Smooth muscle cell (in vitro differentiated cells): Measurements from ENCODE around the gene RPL10. TPM values are rescaled to one million over a fixed set of nuclear protein-coding genes. Genes with fewer than 3 reads are reported as not detected.
"Not testable (repeated sequence)": the region's sequence is repeated elsewhere in the genome, so short reads cannot be mapped to it uniquely, and the experiment has no call there.

Source experiments
- DNase-seq: peaks from one replicate; lab custom pipeline; 2025; ENCODE audit not compliant: unreplicated experiment; lab: John Stamatoyannopoulos, UW
- H2AFZ ChIP-seq: fragments of 200-600 bp; sonication (generic); 2 replicates; pipeline ENCODE4 v1.6.0; 2016; ENCODE audit warnings: antibody characterized with exemption, low read depth, mild to moderate bottlenecking
- H3F3A ChIP-seq: fragments of 200-600 bp; sonication (generic); 2 replicates; pipeline ENCODE4 v1.6.0; 2017; ENCODE audit warnings: antibody characterized with exemption, low read depth
- H3K27ac ChIP-seq: fragments of 200-600 bp; sonication (generic); 2 replicates; pipeline ENCODE4 v1.5.1; 2016; ENCODE audit warnings: low read depth, mild to moderate bottlenecking
- H3K27me3 ChIP-seq: fragments of 200-600 bp; sonication (generic); 2 replicates; pipeline ENCODE4 v1.6.1; 2016; ENCODE audit warnings: low read depth, mild to moderate bottlenecking
- H3K36me3 ChIP-seq: fragments of 200-600 bp; sonication (generic); 2 replicates; pipeline ENCODE4 v1.5.1; 2016; ENCODE audit warnings: low read depth
- H3K4me1 ChIP-seq: fragments of 200-600 bp; sonication (generic); 2 replicates; pipeline ENCODE4 v1.5.1; 2016; ENCODE audit warnings: low read depth
- H3K4me2 ChIP-seq: fragments of 200-600 bp; sonication (generic); 2 replicates; pipeline ENCODE4 v1.6.0; 2016; ENCODE audit warnings: mild to moderate bottlenecking
- H3K4me3 ChIP-seq: fragments of 200-600 bp; sonication (generic); 2 replicates; pipeline ENCODE4 v1.5.1; 2016; ENCODE audit warnings: mild to moderate bottlenecking
- H3K79me2 ChIP-seq: fragments of 200-600 bp; sonication (generic); 2 replicates; pipeline ENCODE4 v1.6.0; 2016; ENCODE audit warnings: low read depth, mild to moderate bottlenecking
- H3K9ac ChIP-seq: fragments of 200-600 bp; sonication (generic); 2 replicates; pipeline ENCODE4 v1.6.0; 2016; ENCODE audit warnings: low read depth
- H3K9me3 ChIP-seq: fragments of 200-600 bp; sonication (generic); replicated peaks from 2 replicates; pipeline ENCODE4 v1.5.1; 2016; ENCODE audit warnings: low read depth
- H4K20me1 ChIP-seq: fragments of 200-600 bp; sonication (generic); 2 replicates; pipeline ENCODE4 v1.6.0; 2016; ENCODE audit warnings: low read depth
- WGBS: methylation state at CpG from one replicate; pipeline ENCODE4 v1.1.7; 2016; ENCODE audit warnings: low lambda C conversion rate; 5-methylcytosine and 5-hydroxymethylcytosine counted together
- polyA plus RNA-seq: library from polyadenylated mRNA; unstranded; fragments of >200 nt; fragmentation: Nextera tagmentation; extraction: Ambion mirVana; gene quantifications from 2 replicates; pipeline ENCODE4 v1.2.1, GENCODE V29; 2016
- total RNA-seq: library from RNA; depleted of rRNA; stranded (reverse); fragments of >200 nt; gene quantifications from 2 replicates; pipeline ENCODE4 v1.2.3, GENCODE V29; 2014
- TF ChIP-seq, protein P1 (sequence below): fragments of 200-600 bp; sonication (generic); IDR thresholded peaks from 2 replicates; pipeline ENCODE4 v1.5.1; 2017; ENCODE audit warnings: borderline replicate concordance, mild to moderate bottlenecking, antibody characterized with exemption; ENCODE audit not compliant: insufficient read depth, poor library complexity, severe bottlenecking

Gene RPL10
- total and polyA plus RNA-seq, 2 experiments from 2014 or later, result 1,314 to 3,107 TPM

- no peak overlapping the region for H3K9ac ChIP-seq
- no peak overlapping the region for H3K27ac ChIP-seq
- TF ChIP-seq, protein P1, sequence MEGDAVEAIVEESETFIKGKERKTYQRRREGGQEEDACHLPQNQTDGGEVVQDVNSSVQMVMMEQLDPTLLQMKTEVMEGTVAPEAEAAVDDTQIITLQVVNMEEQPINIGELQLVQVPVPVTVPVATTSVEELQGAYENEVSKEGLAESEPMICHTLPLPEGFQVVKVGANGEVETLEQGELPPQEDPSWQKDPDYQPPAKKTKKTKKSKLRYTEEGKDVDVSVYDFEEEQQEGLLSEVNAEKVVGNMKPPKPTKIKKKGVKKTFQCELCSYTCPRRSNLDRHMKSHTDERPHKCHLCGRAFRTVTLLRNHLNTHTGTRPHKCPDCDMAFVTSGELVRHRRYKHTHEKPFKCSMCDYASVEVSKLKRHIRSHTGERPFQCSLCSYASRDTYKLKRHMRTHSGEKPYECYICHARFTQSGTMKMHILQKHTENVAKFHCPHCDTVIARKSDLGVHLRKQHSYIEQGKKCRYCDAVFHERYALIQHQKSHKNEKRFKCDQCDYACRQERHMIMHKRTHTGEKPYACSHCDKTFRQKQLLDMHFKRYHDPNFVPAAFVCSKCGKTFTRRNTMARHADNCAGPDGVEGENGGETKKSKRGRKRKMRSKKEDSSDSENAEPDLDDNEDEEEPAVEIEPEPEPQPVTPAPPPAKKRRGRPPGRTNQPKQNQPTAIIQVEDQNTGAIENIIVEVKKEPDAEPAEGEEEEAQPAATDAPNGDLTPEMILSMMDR, result no peak
- DNase-seq, result no peak
- no peaks in the 10 kb centered on the region for H3K9me3 ChIP-seq
- H3K79me2 ChIP-seq, result peaks cover 16% of the 10 kb centered on the region
- 84% methylated on average over 12 of the region's 14 CpGs for WGBS
- no peak overlapping the region for H2AFZ ChIP-seq
- peaks cover 8% of the 10 kb centered on the region for H3K4me1 ChIP-seq
- H4K20me1 ChIP-seq, result peaks cover 5% of the 10 kb centered on the region
- no peak overlapping the region for H3K4me2 ChIP-seq
- no peaks in the 10 kb centered on the region for H3K27me3 ChIP-seq
- H3K4me3 ChIP-seq, result no peak overlapping the region
- H3K36me3 ChIP-seq, result no peaks in the 10 kb centered on the region
- no peaks in the 10 kb centered on the region for H3F3A ChIP-seq
Measured at GRCh38 chrX:154383359-154384283, 14.6 kb upstream of the RPL10 start.

GRCh38 chrX:154384284-154384892 is 13.8 kb upstream of the RPL10 start:
- TF ChIP-seq, protein P1, result peak; percentile 25
- H3F3A ChIP-seq, result no peaks in the 10 kb centered on the region
- no peaks in the 10 kb centered on the region for H3K27me3 ChIP-seq
- H2AFZ ChIP-seq, result no peak overlapping the region
- peaks cover 8% of the 10 kb centered on the region for H3K4me1 ChIP-seq
- H3K4me2 ChIP-seq, result no peak overlapping the region
- no peak overlapping the region for H3K27ac ChIP-seq
- no peak overlapping the region for H3K9ac ChIP-seq
- no peak for DNase-seq
- H3K4me3 ChIP-seq, result no peak overlapping the region
- H3K9me3 ChIP-seq, result no peaks in the 10 kb centered on the region
- whole genome bisulfite sequencing, result 81% methylated on average over 8 of the region's 8 CpGs
- H3K79me2 ChIP-seq, result peaks cover 15% of the 10 kb centered on the region
- peaks cover 5% of the 10 kb centered on the region for H4K20me1 ChIP-seq
- H3K36me3 ChIP-seq, result no peaks in the 10 kb centered on the region

- not testable (repeated sequence) for H3K27ac ChIP-seq, H3K4me1 ChIP-seq, H3K9me3 ChIP-seq, DNase-seq, H4K20me1 ChIP-seq, H3F3A ChIP-seq, H2AFZ ChIP-seq, H3K79me2 ChIP-seq, H3K4me3 ChIP-seq, H3K4me2 ChIP-seq, H3K27me3 ChIP-seq, H3K9ac ChIP-seq, H3K36me3 ChIP-seq
- no CpG with 5 or more reads among the region's 20 CpGs for WGBS
Measured at GRCh38 chrX:154388094-154388493, 10.1 kb upstream of the RPL10 start.

DNA sequence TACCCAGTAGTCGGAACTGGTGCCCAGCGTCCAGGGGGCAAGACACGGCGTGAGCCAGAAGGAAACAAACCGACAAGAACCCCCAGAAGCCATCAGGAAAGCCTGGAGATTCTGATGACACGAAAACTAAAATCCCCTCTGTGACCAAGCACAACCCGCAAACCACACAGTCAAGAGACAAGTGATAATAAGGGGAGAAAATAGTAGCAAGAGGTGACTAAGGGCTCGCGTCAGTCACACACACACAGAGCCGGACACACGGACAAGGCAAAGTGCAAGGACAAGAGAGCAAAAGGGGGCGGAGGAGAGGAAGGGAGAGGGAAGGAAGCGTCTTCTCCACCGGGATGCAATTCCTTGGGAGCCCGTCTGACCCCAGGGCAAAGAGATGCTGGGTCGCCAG is 9.5 kb upstream of the RPL10 start:
- DNase-seq, H3K79me2 ChIP-seq, H3K36me3 ChIP-seq, H3K9ac ChIP-seq, H3K4me2 ChIP-seq, H3F3A ChIP-seq, H2AFZ ChIP-seq, H3K27me3 ChIP-seq, H3K4me3 ChIP-seq, H3K4me1 ChIP-seq, H3K27ac ChIP-seq, H4K20me1 ChIP-seq, H3K9me3 ChIP-seq: not testable (repeated sequence)
- no CpG with 5 or more reads among the region's 16 CpGs for WGBS

DNA sequence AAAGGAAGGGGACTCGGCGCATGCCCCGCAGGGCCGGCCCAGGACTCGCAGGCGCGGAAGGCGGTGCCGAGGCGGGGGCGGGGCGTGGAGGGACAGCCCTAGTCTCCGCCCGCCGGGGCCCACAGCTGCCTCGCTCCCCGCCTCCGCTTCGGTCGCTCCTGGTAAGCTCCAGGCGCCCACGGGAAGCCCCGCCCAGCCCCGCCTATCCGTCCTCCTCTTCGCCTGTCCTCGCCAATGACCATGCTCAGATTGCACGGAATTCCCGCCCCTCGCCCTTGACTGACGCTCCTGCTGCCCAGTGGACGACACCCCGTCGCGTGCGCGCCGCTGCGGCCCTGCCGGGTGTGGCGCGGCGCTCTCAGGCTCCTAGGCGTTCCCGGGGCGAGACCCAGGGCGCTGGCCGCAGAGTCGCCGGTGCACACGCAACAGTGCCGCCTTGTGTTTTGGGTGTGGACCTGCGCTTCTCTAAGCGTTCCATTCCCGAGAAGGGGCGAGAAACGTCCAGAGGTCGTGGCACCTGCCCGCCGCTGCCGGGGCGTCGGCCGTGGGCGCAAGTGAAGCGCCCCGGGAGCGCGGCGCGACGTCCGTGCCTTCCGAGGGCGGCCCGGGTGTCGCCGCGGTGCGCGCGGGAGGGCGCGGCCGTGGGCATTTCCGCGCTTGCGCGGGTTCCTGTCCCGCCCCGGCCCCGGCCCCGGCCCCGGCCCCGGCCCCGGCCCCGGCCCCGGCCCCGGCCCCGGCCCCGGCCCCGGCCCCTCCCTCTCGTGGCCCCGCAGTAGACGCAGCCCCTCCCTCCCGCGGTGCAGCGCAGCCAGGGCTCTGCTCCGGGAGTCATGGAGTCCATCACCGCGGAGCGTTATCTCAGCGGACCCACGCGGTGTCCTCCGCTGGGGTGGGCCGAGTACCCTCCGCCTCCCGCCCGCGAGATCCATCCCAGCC is 8.1 kb upstream of the RPL10 start:
- not testable (repeated sequence) for H3F3A ChIP-seq, H3K4me3 ChIP-seq, H4K20me1 ChIP-seq, H3K4me1 ChIP-seq, H3K4me2 ChIP-seq, H3K27me3 ChIP-seq, DNase-seq, H3K9ac ChIP-seq, H3K36me3 ChIP-seq, H2AFZ ChIP-seq, H3K27ac ChIP-seq, H3K79me2 ChIP-seq, H3K9me3 ChIP-seq
- 57% methylated on average over 14 of the region's 121 CpGs for WGBS

DNA sequence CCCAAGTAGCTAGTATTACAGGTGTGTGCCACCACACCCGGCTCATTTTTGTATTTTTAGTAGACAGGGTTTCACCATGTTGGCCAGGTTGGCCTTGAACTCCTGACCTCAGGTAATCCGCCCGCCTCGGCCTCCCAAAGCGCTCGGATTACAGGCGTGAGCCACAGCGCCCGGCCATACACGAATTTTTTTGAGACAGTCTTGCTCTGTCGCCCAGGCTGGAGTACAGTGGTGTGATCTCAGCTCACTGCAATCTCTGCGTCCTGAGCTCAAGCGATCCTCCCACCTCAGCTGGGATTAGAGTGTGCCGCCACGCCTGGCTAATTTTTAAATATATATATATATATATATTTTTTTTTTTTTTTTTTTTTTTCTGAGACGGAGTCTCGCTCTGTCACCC is 1.8 kb upstream of the RPL10 start:
- H3K27ac ChIP-seq, H3K4me3 ChIP-seq, H3K9ac ChIP-seq, H3K4me1 ChIP-seq, H3K4me2 ChIP-seq, H3K36me3 ChIP-seq, DNase-seq, H3K27me3 ChIP-seq, H2AFZ ChIP-seq, H3K9me3 ChIP-seq, H3F3A ChIP-seq: not testable (repeated sequence)
- peaks cover 31% of the 10 kb centered on the region for H4K20me1 ChIP-seq
- H3K79me2 ChIP-seq, result peaks cover 19% of the 10 kb centered on the region
- 90% methylated on average over 15 of the region's 17 CpGs for WGBS
